GM12878 (cell line): ENCODE results near the gene GGA2. TPM values are rescaled to one million over a fixed set of nuclear protein-coding genes. Genes with fewer than 3 reads are reported as not detected.

Experiments used
- ATF3 ChIP-seq: IDR thresholded peaks from 2 replicates; pipeline ENCODE4 v1.6.1; 2011; ENCODE audit warnings: low read depth, mild to moderate bottlenecking, low read length, moderate library complexity, borderline replicate concordance; ENCODE audit errors: extremely low read depth
- BCLAF1 ChIP-seq: fragments of 450-650 bp; IDR thresholded peaks from 2 replicates; pipeline ENCODE4 v1.6.1; 2017; ENCODE audit warnings: antibody characterized with exemption, mild to moderate bottlenecking, moderate library complexity
- BHLHE40 ChIP-seq, 2 experiments: fragments of 450-650 bp in 1 of 2; IDR thresholded peaks; 2 replicates each; pipeline ENCODE4 v1.6.1; 2011 to 2017; ENCODE audit warnings: low read depth in 2 of 2, borderline replicate concordance in 1 of 2, improper control_type of control experiment in 1 of 2, low read length in 1 of 2, mild to moderate bottlenecking in 1 of 2
- CHD2 ChIP-seq: IDR thresholded peaks from 2 replicates; pipeline ENCODE4 v1.6.1; 2011; ENCODE audit warnings: low read depth, low read length, improper control_type of control experiment, borderline replicate concordance
- ESRRA ChIP-seq: IDR thresholded peaks from 2 replicates; pipeline ENCODE4 v1.6.1; 2012; ENCODE audit warnings: mild to moderate bottlenecking, low read length, improper control_type of control experiment
- FOXK2 ChIP-seq: fragments of 450-650 bp; IDR thresholded peaks from 2 replicates; pipeline ENCODE4 v1.6.1; 2017; ENCODE audit warnings: mild to moderate bottlenecking, moderate library complexity
- NBN ChIP-seq: fragments of 450-650 bp; IDR thresholded peaks from 2 replicates; pipeline ENCODE4 v1.6.1; 2016
- PML ChIP-seq: IDR thresholded peaks from 2 replicates; pipeline ENCODE4 v1.6.1; 2012; ENCODE audit warnings: low read length, inconsistent platforms
- RB1 ChIP-seq: fragments of 450-650 bp; formaldehyde crosslinking; IDR thresholded peaks from 2 replicates; pipeline ENCODE4 v1.6.1; 2017; ENCODE audit warnings: mild to moderate bottlenecking, borderline replicate concordance
- RFX5 ChIP-seq: IDR thresholded peaks from 2 replicates; pipeline ENCODE4 v1.6.1; 2011; ENCODE audit warnings: low read depth, low read length, improper control_type of control experiment
- SIX5 ChIP-seq: IDR thresholded peaks from 2 replicates; pipeline ENCODE4 v1.6.1; 2011; ENCODE audit warnings: mild to moderate bottlenecking, low read depth, low read length, moderate library complexity; ENCODE audit not compliant: severe bottlenecking
- SUPT20H ChIP-seq: IDR thresholded peaks from 2 replicates; pipeline ENCODE4 v1.6.1; 2011; ENCODE audit warnings: low read depth, mild to moderate bottlenecking, low read length, moderate library complexity, borderline replicate concordance; ENCODE audit not compliant: control insufficient read depth
- WRNIP1 ChIP-seq: IDR thresholded peaks from 2 replicates; pipeline ENCODE4 v1.6.1; 2011; ENCODE audit warnings: low read depth, low read length, improper control_type of control experiment, borderline replicate concordance
- polyA plus RNA-seq, 11 experiments: library from polyadenylated mRNA; depleted of rRNA in 4 of 11; unstranded in 6 of 11; stranded (reverse) in 5 of 11; fragments of >200 nt; fragmentation: Nextera tagmentation in 4 of 11; fragmentation: Illumina TruSeq in 1 of 11; extraction: Ambion mirVana in 4 of 11; extraction: Trizol in 1 of 11; gene quantifications; 1 replicate in 1 of 11; 2 replicates in 10 of 11; pipeline versions ENCODE4 v1.2.1 to v1.2.3, GENCODE V29; 2011 to 2016; ENCODE audit warnings: inconsistent platforms in 2 of 11, missing spikeins in 2 of 11, low read depth in 1 of 11
- total RNA-seq, 4 experiments: library from RNA; depleted of rRNA in 3 of 4; stranded (reverse); fragments of >200 nt in 3 of 4; fragmentation: Illumina TruSeq in 1 of 4; extraction: Trizol in 1 of 4; gene quantifications; 2 replicates each; pipeline versions ENCODE4 v1.2.1 to v1.2.3, GENCODE V29; 2013 to 2021
- TF ChIP-seq, protein P1 (sequence below): fragments of 450-650 bp; IDR thresholded peaks from 2 replicates; pipeline ENCODE4 v1.6.1; 2016; ENCODE audit warnings: mild to moderate bottlenecking, moderate library complexity, borderline replicate concordance
- TF ChIP-seq, protein P2 (sequence below): fragments of 450-650 bp; IDR thresholded peaks from 2 replicates; pipeline ENCODE4 v1.6.1; 2018; ENCODE audit warnings: mild to moderate bottlenecking, low read depth, moderate library complexity; ENCODE audit not compliant: partially characterized antibody
- TF ChIP-seq, protein P3 (sequence below): IDR thresholded peaks from 2 replicates; pipeline ENCODE4 v1.6.1; 2012; ENCODE audit warnings: low read length, inconsistent platforms

Gene GGA2
- total and polyA plus RNA-seq, 10 of the 15 experiments (the other 5 are each of a cell fraction or from before 2014, with no cell fraction given), result 14.1 to 153 (median 86.6) TPM

DNA sequence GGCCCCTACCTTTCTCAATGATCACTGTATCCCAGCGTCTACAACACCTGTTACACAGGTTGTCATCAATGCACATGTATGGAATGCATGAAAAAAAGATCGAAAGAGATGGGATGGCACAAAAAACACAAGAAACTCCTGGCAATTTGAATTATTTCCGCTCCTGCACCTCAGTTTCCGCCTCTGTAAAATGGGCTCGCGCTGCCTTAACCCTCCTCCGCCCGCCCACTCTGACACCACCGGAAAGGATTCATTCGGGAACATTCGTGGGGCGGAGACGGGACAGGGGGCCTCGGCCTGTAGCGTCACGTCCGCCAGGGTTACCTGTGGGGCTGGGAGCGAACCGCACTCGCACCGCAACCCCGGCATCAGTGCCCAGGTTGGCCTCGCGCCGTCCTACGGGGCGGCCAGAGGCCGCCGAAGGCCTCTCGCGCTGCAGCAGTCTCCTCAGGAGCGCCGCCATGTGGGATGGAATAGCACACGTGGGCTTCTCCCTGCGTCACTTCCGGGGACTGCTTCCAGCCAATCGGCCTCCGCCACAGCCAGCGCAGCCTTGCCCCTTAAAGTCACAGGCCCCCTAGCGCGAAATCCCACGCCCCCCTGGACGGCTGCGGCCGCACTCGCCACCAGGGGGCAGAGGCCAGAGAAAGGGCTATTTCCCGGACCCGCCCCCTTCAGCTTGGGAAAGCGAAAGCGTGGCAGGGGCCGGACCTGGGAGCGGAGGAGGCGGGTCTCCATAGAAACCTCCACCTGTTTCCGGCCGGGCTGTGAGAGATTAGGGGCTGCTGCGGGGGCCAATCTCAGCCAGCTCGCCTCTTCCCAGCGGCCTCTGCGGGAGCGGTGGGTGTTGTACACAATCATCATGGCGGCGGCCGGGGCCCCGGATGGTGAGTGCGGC, 46.8 kb upstream of the GGA2 start, which contains the start of the genes EARS2 and UBFD1 (continued):
- TF ChIP-seq, protein P1, sequence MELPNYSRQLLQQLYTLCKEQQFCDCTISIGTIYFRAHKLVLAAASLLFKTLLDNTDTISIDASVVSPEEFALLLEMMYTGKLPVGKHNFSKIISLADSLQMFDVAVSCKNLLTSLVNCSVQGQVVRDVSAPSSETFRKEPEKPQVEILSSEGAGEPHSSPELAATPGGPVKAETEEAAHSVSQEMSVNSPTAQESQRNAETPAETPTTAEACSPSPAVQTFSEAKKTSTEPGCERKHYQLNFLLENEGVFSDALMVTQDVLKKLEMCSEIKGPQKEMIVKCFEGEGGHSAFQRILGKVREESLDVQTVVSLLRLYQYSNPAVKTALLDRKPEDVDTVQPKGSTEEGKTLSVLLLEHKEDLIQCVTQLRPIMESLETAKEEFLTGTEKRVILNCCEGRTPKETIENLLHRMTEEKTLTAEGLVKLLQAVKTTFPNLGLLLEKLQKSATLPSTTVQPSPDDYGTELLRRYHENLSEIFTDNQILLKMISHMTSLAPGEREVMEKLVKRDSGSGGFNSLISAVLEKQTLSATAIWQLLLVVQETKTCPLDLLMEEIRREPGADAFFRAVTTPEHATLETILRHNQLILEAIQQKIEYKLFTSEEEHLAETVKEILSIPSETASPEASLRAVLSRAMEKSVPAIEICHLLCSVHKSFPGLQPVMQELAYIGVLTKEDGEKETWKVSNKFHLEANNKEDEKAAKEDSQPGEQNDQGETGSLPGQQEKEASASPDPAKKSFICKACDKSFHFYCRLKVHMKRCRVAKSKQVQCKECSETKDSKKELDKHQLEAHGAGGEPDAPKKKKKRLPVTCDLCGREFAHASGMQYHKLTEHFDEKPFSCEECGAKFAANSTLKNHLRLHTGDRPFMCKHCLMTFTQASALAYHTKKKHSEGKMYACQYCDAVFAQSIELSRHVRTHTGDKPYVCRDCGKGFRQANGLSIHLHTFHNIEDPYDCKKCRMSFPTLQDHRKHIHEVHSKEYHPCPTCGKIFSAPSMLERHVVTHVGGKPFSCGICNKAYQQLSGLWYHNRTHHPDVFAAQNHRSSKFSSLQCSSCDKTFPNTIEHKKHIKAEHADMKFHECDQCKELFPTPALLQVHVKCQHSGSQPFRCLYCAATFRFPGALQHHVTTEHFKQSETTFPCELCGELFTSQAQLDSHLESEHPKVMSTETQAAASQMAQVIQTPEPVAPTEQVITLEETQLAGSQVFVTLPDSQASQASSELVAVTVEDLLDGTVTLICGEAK, result peak; percentile 89
- TF ChIP-seq RFX5 (0 out of 2 replicates have a peak, but pooled peaks have one; percentile 11), CHD2 (peak; percentile 56; the same call in 1 of the 2 replicates), ESRRA (0 out of 2 replicates have a peak, but pooled peaks have one; percentile 13), FOXK2 (peak; percentile 78), ATF3 (0 out of 2 replicates have a peak, but pooled peaks have one; percentile 45), RB1 (peak; percentile 71), WRNIP1 (no peak), SUPT20H (no peak), SIX5 (no peak), BHLHE40 (IDR thresholded peaks at IDR 0.05; ENCODE audit: borderline replicate concordance in 1 of 2, low read depth in 2 of 2, low read length in 1 of 2) (peak; percentile 57 to 66; a peak in 3 of 4 replicates), BCLAF1 (no peak), PML (peak; percentile 83; the same call in 1 of the 2 replicates), NBN (peak; percentile 84)
- TF ChIP-seq, protein P2, sequence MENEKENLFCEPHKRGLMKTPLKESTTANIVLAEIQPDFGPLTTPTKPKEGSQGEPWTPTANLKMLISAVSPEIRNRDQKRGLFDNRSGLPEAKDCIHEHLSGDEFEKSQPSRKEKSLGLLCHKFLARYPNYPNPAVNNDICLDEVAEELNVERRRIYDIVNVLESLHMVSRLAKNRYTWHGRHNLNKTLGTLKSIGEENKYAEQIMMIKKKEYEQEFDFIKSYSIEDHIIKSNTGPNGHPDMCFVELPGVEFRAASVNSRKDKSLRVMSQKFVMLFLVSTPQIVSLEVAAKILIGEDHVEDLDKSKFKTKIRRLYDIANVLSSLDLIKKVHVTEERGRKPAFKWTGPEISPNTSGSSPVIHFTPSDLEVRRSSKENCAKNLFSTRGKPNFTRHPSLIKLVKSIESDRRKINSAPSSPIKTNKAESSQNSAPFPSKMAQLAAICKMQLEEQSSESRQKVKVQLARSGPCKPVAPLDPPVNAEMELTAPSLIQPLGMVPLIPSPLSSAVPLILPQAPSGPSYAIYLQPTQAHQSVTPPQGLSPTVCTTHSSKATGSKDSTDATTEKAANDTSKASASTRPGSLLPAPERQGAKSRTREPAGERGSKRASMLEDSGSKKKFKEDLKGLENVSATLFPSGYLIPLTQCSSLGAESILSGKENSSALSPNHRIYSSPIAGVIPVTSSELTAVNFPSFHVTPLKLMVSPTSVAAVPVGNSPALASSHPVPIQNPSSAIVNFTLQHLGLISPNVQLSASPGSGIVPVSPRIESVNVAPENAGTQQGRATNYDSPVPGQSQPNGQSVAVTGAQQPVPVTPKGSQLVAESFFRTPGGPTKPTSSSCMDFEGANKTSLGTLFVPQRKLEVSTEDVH, result no peak
- TF ChIP-seq, protein P3, sequence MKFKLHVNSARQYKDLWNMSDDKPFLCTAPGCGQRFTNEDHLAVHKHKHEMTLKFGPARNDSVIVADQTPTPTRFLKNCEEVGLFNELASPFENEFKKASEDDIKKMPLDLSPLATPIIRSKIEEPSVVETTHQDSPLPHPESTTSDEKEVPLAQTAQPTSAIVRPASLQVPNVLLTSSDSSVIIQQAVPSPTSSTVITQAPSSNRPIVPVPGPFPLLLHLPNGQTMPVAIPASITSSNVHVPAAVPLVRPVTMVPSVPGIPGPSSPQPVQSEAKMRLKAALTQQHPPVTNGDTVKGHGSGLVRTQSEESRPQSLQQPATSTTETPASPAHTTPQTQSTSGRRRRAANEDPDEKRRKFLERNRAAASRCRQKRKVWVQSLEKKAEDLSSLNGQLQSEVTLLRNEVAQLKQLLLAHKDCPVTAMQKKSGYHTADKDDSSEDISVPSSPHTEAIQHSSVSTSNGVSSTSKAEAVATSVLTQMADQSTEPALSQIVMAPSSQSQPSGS, result no peak
